ENCODE data around the gene SMARCD1.
A peak's percentile ranks its signal among the peaks of the same experiment; 100 is the strongest.
"Not testable (repeated sequence)": the region's sequence is repeated elsewhere in the genome, so short reads cannot be mapped to it uniquely, and the experiment has no call there.

SMARCD1 gene

GRCh38 chr12:50078281-50078680 is 6.9 kb upstream of the SMARCD1 start:
- DNase-seq = no peak

GRCh38 chr12:50079771-50080170 is 5.4 kb upstream of the SMARCD1 start:
- no peak for DNase-seq

DNA sequence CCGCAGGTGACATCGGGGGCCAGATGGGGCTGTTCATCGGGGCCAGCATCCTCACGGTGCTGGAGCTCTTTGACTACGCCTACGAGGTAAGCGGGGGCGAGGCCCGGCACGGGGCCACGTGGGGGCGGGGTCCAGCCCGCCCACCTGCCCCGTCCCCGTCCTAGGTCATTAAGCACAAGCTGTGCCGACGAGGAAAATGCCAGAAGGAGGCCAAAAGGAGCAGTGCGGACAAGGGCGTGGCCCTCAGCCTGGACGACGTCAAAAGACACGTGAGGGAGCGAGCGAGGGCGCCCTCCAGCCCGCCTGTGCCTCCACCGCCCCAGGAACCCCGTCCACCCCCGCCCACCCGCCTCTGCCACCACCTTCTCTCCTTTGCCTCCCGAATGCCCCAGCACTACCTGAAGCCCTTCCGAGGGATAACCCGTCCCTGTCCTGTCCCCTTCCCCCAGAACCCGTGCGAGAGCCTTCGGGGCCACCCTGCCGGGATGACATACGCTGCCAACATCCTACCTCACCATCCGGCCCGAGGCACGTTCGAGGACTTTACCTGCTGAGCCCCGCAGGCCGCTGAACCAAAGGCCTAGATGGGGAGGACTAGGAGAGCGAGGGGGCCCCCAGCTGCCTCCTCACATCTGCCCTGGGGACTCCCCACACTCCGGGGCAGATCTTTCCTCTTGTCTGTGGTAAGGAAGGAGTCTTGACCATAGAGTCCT is 3.9 kb upstream of the SMARCD1 start:
- DNase-seq = no peak

- no peak for DNase-seq
Measured at GRCh38 chr12:50082644-50083043, 2.5 kb upstream of the SMARCD1 start.

- DNase-seq = no peak
Measured at GRCh38 chr12:50083301-50083700, 1.8 kb upstream of the SMARCD1 start.

DNA sequence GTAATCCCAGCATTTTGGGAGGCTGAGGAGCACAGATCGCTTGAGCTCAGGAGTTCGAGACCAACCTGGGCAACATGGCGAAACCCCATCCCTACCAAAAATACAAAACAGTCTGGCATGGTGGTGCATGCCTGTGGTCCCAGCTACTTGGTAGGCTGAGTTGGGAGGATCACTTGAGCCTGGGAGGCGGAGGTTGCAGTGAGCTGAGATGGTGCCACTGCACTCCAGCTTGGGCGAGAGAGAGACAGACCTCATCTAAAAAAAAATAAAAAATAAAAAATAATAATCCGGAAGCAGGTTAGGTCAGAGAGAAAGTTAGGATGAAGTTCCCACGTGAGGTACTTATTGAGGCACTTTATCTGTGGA is 750 bp upstream of the SMARCD1 start:
- DNase-seq = not testable (repeated sequence)

- no peak for DNase-seq
Measured at GRCh38 chr12:50085615-50086072, 502 bp downstream of the SMARCD1 start.

DNA sequence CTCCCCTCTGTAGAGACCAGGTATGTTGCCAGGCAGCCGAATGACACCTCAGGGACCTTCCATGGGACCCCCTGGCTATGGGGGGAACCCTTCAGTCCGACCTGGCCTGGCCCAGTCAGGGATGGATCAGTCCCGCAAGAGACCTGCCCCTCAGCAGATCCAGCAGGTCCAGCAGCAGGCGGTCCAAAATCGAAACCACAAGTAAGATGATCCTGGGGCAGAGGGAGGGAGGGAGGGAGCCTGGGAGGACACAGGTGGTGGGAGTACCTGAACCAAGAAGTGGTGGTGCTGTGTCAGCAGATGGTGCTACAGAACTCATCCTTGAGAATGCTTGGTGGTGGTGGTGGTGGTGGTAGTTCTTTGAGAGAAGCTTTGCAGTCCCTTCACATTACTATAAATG is 1.0 kb downstream of the SMARCD1 start:
- no peak for DNase-seq

GRCh38 chr12:50087151-50087550 is 2.0 kb downstream of the SMARCD1 start:
- DNase-seq = no peak

DNA sequence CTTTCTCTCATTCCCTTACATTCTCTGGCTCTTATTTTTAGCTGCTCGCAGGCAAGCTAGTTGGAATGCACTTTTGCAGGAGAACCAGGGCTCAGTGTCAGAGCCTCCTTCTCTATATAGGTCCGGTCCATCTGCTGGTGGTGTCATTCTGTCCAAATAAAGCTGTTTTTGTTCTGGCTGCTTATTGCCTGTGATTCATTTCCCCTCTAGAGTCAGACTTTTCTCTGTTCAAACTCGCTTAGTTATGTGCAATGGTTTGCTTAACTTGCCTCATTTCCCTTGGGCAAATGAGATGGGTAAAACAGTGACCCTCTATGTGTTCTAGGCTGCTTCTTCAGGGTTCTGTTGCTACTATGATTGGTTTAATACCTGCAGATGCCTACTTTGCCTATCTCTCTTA is 2.9 kb downstream of the SMARCD1 start:
- no peak for DNase-seq

DNA sequence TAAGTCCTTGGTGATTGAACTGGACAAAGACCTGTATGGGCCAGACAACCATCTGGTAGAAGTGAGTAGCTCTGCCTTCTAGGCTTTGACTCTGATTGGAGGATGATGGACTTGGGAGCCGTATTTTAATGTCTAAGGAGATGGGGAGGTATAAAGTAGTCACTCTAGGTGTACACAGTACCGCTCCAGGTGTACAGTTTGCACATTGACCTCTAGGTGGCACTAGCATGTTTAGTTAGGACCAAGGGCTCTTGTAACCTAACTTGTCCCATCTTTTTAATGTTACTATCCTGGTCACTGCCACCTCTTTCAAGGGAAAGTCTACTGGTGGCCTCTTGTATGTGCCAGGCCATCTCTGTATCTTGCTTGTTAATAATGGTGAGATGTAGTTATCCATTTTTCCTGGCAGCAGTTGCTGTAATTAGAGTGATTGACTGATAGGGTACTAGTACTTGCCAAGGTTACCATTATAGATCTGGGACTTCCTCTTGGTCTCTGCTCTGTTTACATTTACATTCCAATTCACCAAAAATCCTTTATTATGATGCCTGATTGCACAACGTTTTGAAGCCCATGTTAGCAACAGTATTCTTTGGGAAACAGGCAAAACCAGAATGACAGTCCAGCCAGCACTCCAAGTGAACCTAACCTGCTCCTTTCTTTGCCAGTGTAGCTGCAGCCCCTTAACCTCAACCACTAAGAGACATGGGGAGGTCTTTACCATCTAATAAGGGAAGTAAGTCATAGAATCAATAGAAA is 3.6 kb downstream of the SMARCD1 start:
- peak; percentile 26 for DNase-seq

- no peak for DNase-seq
Measured at GRCh38 chr12:50089730-50090129, 4.6 kb downstream of the SMARCD1 start.

DNA sequence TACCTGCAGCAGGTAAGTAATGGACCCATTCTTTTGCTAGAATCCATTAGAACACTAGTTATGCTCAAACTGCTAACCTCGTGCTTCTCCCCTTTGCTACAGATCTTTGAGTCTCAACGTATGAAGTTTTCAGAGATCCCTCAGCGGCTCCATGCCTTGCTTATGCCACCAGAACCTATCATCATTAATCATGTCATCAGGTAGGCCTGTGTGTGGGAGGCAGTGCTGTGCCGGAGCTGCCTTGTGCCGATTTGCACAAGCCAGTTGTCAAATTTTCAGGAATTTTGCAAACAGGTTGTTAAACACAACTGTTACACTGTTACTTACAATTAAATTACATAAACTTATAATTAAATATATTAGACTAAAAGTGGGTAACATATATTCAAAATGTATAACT is 5.2 kb downstream of the SMARCD1 start:
- no peak for DNase-seq

DNA sequence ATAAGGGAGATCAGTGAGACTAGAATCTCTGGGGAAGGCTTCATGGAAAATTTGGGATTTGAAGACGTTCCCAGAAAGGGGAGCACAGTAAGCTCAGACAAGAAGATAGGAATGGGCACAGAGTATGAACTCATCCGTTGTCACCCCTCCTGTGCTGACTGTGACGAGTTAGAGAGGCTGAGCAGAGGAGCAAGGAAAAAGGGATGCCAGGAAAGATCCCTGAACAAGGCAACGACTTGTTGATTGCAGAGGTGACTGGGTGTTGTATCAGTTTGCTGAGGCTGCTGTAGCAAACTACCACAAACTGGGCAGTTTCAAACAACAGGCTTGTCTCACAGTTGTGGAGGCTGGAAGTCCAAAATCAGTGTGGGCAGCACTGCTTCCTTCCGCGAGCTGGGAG is 12.8 kb downstream of the SMARCD1 start:
- DNase-seq = no peak

DNA sequence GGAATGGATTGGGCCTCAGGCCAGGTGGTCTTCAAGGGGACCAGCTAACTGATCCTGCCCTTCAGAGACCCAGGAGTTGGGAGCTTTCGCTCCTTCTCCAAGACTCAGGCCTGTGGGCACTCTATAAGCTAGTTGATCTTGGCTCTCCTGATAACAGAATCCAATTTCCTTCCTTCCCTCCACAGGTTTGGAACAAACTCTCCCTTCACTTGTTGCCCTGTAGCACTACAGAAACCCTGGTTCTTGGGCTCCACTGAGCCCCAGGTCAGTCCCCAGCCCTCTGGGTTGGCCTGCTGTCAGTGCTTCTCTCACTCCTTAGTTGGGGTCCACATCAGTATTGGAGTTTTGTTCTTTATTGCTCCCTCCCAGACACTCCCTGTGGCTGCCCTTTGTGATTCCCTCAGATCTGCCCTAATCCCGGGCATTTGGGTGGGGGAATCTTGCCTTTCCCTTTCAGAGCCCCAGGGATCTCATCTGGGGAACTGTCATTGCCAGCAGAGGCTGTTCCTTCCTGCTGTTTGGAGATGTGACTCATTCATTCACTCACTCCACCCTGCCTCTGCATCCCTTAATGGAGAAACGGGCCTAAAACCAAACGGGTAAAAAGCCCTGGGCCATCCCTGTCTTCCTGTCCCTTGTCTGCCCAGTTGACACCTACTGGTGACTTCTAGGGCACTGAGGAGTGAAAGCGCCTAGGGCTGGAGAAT is 14.3 kb downstream of the SMARCD1 start:
- peak; percentile 42 for DNase-seq

GRCh38 chr12:50100561-50100960 is 15.4 kb downstream of the SMARCD1 start:
- DNase-seq = no peak

- DNase-seq = peak; percentile 25
Measured at GRCh38 chr12:50101663-50102062, 16.5 kb downstream of the SMARCD1 start.

DNA sequence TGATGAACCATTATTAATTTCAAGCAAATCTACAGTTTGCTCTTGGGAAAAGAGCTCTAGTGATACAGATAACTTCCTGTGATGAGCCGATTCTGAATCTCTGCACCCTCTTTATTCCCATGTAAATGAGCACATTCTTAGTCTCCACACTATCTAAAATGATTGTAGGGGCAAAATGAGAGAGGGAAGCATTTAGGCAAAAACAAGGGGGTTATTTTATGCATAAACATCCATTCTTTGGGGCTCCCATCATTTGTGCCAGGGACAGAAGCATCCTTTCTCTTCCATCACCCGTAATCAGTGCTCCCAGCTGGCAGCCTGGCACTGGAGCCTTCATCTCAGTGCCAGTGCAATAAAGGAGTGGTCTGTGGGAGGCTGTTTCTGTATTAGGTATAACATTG is 17.0 kb downstream of the SMARCD1 start:
- DNase-seq = no peak

GRCh38 chr12:50102646-50103309 is 17.6 kb downstream of the SMARCD1 start:
- DNase-seq = no peak

DNA sequence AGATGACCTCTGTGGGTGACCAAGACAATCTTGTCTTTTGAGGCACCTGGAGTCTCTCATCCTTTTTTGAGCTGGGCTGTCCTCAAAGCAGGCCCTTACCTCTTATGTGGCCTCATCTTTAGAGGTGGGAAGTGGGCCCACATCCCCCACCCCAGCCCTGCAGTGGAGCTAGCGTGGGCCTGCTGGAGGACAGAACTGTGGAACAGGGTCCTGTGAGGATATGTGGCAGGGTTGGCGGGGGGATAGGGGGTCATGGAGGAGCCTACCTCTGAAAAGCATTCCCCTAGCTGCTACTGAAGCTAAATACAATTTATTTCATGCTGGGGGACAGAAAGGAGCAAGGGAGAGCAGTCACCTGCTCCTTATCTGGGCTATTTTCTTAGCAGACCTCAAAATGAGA is 18.2 kb downstream of the SMARCD1 start:
- no peak for DNase-seq

DNA sequence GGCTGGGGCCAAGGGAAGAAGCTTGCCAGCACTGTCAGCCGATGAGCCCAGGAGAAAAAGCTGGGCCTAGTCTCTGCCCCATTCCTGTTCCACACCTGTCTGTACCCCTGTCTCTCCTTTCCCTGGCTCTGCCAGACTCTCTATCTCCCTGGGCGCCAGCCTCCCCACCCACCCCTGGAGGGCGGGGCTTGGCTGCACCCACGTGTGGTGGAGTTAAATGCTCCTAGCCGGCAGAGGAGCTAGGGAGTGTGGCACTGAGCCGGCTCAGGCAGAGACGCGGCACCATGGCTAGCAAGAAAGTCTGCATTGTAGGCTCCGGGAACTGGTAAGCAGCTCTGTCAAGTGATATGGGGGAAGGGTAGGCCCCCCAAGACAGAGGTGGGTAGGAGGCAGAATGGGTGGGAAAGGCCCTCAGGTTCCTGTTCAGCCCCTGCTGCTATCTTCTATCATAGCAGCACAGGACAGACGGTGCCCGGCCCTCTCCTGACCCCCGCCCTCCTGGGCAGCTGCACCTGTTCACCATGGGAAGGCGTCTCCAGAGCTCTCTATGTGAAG is 18.7 kb downstream of the SMARCD1 start, which contains the start of gene GPD1:
Gene GPD1, plus strand, starts transcription at position 242 of the 555 bp plus-strand sequence. Its CDS starts 43 bp downstream, at position 285.
- no peak for DNase-seq

DNA sequence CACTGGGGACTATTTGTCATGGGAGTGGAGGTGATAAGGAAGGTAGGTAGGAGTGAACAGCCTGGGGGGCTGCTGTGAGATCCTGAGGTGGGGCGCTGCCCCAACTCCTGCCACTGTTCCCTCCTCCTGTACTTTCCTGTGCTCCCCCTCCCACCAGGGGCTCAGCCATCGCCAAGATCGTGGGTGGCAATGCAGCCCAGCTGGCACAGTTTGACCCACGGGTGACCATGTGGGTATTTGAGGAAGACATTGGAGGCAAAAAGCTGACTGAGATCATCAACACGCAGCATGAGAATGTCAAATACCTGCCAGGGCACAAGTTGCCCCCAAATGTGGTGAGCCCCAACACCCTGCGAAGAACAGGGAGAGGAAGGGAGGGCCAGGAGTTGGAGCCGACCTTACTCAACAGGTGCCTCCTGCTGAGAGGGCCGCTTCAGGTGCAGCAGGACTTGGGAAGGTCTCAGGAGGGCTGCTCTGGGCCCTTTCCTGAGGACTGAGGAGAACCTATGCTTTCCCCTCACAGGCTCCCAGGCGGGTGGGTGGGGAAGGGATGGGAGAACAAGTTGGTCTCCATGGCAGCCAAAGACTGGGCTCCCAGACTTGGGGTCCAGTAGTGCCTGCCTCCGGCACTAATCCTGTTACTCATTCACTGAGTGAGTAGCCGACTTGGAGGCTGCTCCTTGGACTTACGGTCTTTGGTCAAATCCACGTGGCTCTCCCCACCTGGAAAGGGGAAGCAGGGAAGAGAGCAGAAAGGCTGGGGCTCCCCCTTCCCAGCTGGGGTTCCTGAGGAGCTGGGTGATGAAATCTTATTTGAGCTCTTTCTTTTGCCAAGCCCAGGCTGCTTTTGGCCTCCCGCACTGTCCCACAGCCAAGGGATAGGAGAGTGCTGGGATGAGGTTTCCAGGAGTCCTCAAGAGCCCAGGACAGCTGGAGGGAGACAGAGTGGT is 19.6 kb downstream of the SMARCD1 start:
- DNase-seq = no peak
